Frontal cortex (tissue), 4 donors: ENCODE data around the gene IGLON5. TPM values are rescaled to one million over a fixed set of nuclear protein-coding genes. Genes with fewer than 3 reads are reported as not detected.
A peak's percentile ranks its signal among the peaks of the same experiment; 100 is the strongest.

ENCODE experiments used
- DNase-seq, 2 donors: peaks; one replicate each; pipeline ENCODE4 v3.0.0; 2012; ENCODE audit warnings: low spot score in 2 of 2
- FAIRE-seq: peaks from 2 replicates; lab custom pipeline; 2012; peaks lifted over from hg19 to GRCh38; lab: Jason Lieb, UNC
- total RNA-seq: library from RNA; depleted of rRNA; stranded (reverse); fragments of >200 nt; gene quantifications from one replicate; pipeline ENCODE4 v1.2.3, GENCODE V29; 2014
- donor health status: control.
- donor health status: control.
- donor health status: control.

IGLON5 gene
- total RNA-seq, 1 donor from 2014 or later: 4.1 TPM

GRCh38 chr19:51316688-51317087 lies 5.2 kb downstream of the IGLON5 start:
- FAIRE-seq (no peak), DNase-seq (no peak)

DNA sequence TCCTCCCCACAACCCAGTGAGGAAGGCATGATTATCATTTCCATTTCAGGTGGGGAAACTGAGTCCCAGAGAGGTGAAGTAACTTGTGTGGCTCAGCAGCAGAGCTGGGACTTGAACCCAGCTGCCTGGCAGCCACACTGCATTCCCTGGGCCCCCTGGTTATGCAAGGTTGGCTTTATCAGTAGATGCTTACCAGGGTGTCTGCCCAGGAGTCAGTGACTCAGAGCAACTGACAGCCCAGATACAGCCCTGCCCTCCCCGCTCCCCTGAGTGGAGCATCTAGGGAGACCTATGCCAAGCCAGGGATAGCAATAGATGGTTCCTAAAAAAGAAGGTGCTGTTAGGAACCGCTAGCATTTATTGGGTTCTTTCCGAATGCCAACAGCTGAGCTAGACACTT lies 5.9 kb downstream of the IGLON5 start:
- FAIRE-seq (no peak), DNase-seq (no peak)

DNA sequence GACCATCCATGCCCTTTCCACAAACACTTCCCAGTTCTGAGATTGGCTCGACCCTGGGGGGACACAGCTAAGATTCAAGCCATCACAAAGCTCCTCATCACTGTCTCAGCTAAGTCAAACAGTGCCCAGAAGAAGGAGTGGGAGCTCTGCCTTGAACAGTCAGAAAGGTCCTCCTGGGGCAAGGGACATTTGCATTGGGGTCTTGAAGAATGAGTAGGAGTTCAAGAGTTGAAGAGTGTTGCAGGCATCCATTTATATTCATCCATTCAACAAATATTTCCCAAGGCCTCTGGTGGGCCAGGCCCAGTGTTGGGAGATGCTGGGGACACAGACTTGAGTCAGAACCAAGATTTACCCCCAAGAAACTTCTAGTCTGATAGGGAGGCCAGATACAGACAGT lies 6.5 kb downstream of the IGLON5 start:
- FAIRE-seq (no peak), DNase-seq (no peak)

- FAIRE-seq (no peak), DNase-seq (no peak)
These were observed 7.5 kb downstream of the IGLON5 start for GRCh38 chr19:51318687-51319648.

DNA sequence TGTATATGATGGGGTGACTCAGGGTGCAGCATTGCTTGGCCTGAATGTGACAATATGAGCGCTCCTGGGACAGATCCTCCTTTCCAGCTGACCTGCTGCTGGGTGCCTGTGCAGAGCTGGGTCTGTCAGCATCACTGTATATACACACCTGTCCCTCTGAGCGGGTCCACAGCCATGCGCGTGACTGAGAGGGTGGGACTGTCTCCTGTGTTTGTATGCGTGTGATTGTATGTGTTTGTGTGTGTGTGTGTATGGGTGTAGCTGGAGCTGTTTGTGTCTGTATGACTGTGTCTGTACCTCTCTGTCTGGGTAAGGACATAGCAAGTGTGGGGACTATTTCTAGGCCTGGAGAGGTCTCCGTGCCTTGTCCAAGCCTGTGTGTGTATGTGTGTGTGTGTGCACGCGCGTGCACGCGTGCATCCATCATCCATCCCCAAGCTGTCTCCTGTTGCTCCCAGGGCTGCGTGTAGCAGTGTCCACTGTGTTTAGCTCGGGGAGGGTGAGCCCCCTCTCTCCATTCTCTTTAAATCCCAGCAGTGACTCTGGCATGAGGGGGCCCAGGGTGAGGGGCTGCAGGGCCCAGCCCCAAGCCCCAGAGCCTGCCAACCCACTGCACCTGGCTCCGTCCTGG lies 8.3 kb downstream of the IGLON5 start:
- DNase-seq: no peak
- FAIRE-seq: no peak

DNA sequence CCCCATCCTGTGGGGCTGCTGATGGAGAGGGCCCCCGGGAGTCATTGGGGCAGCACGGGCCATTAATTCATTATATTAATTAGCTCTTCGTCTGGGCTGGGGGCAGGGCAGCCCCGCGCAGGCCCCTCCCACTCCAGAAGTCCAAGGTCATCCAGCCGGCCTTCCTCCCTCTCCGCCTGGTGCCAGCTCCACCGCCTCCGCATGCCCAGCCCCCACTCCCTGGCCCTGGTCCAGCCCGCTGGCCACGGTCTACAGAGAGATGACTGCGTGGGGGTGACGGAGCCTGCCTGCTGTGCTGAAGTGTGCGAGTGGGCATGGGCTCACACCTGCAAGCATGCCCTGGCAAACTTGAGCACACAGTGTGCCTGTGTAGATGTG lies 8.8 kb downstream of the IGLON5 start:
- peak in 1 of 2 donors; percentile 62 for DNase-seq
- no peak for FAIRE-seq

DNA sequence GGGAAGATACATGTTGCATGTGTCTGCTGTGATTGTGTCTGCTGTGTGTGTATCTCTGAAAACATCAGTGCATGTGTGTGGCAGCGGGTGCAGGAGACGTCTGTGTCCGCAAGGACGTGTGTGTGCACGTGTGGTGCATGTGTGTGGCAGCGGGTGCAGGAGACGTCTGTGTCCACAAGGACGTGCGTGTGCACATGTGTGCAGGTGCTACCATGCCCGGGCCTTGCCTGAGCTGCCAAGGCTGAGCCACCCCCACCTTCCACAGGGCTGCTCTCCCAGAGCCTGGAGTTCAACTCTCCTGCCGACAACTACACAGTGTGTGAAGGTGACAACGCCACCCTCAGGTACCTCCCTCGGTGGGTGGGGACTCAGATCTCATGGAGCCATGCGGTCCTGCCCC lies 10.4 kb downstream of the IGLON5 start:
- no peak for DNase-seq
- FAIRE-seq: no peak

DNA sequence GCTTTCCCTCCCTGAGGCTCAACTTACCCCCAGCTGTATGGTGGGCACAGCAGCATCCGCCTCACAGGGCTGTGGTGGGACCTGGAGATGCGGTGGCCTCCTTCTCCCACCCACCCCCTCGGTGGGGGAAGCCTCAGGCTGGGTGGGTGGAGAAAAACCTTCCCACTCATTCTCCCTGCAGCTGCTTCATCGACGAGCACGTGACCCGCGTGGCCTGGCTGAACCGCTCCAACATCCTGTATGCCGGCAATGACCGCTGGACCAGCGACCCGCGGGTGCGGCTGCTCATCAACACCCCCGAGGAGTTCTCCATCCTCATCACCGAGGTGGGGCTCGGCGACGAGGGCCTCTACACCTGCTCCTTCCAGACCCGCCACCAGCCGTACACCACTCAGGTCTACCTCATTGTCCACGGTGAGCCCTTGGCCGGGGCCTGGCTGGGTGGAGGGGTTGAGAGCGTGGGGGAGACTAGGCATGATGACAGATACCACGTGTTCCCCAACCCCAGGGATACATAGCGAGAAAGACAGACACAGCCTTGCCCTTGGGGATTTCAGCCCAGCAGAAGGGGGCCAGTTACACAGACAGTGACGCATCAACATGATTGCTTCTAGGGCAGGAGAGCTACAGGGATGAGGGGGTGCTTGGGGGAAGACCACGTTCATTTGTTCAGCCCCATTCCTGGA lies 12.2 kb downstream of the IGLON5 start:
- DNase-seq (no peak), FAIRE-seq (no peak)

- no peak for DNase-seq
- no peak for FAIRE-seq
These were observed 12.7 kb downstream of the IGLON5 start for GRCh38 chr19:51324167-51324481.

DNA sequence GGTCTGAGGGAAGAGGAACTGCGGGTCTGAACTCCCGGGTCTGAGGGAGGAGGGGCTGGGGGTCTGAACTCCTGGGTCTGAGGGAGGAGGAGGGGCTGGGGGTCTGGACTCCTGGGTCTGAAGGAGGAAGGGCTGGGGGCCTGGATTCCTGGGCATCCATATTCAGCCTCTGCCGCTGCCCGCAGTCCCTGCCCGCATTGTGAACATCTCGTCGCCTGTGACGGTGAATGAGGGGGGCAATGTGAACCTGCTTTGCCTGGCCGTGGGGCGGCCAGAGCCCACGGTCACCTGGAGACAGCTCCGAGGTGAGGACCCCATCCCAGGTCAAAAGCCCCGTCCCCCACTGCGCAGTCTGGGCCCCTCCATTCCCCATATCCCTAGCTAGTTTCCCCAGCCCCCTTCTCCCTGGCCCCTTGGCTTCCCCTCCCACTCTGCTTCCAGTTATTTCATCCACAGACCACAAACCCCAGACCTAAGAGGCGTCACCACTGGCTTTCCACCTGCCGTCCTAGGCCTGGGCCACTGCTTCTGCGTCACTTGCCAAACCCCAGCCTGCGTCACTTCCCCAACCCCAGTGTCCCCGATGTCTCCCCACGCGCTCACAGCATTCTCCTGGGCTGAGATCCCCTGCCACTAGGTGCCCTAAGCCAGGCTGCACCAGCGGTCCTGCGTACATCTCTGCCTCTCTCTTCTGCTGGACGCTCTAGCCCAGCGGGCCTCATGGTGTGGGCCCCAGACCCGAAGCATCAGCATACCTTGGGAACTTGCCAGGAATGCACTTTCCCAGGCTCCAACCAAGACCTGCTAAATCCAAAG lies 13.9 kb downstream of the IGLON5 start:
- DNase-seq: no peak
- FAIRE-seq: no peak

DNA sequence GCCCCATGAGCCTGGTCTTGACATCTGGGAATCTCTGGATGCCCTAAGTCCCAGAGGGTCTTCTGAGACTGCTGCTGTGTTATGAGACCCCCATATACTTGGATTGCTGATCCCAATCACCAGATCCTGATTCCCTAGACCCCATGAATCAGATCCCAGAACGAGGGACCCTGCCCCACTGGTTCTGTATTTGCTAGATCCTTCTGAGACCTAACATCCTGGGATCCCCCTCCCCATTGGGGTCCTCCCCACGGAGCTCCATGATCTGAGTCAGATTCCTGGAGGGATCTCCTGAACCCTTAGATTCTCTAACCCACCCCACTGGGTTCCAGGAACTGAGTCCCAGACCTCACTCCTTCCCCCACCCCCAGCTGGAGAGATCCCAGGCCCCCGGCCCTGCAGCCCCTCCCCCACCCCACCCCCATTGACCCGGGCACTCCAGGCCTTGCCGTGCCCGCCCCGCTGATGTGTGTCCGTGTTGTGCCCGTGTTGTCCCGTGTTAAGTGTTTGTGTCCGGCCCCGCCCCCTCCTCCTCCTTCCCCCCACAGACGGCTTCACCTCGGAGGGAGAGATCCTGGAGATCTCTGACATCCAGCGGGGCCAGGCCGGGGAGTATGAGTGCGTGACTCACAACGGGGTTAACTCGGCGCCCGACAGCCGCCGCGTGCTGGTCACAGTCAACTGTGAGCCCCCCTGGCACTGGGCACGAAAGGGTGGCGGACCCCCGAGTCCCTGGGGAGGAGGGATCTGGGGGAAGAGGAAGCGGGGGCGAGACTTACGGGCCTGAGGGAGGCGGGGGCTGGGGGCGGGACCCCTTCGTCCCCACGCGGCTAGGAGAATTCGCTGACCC lies 15.0 kb downstream of the IGLON5 start:
- no peak for FAIRE-seq
- DNase-seq: no peak

DNA sequence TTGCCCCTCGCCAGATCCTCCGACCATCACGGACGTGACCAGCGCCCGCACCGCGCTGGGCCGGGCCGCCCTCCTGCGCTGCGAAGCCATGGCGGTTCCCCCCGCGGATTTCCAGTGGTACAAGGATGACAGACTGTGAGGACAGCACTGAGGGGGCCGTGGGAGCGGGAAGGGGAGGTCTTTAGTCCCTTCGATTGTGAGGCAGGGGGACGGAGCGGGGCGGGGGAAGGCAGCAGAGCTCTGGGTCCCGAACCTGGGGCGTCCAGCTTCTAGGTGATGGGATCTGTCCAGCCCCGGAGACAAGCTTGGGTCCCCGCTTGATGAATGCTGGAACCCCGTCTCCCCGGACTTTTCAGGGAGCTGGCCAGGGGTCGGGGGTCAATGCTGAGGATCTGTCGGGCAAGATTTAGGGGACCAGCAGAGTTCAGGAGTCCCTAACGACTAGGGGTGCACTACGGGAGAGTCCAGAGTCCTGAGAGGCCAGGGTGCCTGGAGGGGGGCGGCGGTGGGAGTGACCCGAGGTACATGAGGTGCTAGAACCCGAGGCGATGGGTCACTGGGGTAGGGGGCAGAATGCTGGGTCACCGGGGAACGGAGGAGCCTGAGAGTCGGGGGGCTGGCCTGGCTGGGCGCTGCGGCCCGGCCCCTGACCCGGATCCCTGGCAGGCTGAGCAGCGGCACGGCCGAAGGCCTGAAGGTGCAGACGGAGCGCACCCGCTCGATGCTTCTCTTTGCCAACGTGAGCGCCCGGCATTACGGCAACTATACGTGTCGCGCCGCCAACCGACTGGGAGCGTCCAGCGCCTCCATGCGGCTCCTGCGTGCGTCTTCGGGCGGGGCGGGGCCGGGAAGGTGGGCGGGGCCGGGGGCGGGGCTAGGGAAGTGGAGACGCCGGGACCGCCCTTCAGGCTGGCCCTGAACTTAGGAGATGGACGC lies 15.9 kb downstream of the IGLON5 start:
- FAIRE-seq (no peak), DNase-seq (peak in 1 of 2 donors; percentile 76)

- no peak for FAIRE-seq
- DNase-seq: no peak
These were observed 18.0 kb downstream of the IGLON5 start for GRCh38 chr19:51329411-51329810.

- FAIRE-seq (no peak), DNase-seq (no peak)
These were observed 18.9 kb downstream of the IGLON5 start for GRCh38 chr19:51330366-51330765.

DNA sequence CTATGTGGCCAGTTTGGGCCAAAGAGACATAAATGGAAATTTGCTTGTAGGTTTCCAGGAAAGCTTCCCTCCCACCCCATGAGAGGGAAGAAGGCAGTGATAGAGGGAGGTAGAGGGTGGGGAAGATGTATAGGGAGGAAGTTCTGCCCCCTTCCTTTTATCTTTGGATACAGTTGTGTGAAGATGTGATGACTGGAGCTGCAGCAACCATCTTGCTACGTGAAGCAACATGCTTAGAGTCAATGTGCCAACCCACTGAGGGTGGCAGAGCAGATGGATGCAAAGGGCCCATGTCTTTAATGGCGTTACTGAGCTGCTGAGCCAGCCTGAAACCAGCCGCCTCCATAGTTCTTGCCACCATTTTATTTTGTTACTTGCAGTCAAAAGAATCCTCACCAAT lies 19.7 kb downstream of the IGLON5 start:
- DNase-seq: no peak

GRCh38 chr19:51331716-51332115 lies 20.3 kb downstream of the IGLON5 start:
- DNase-seq: no peak
- no peak for FAIRE-seq

More for the DNA sequence above, 19.7 kb downstream of the IGLON5 start:
- no peak for FAIRE-seq

DNA sequence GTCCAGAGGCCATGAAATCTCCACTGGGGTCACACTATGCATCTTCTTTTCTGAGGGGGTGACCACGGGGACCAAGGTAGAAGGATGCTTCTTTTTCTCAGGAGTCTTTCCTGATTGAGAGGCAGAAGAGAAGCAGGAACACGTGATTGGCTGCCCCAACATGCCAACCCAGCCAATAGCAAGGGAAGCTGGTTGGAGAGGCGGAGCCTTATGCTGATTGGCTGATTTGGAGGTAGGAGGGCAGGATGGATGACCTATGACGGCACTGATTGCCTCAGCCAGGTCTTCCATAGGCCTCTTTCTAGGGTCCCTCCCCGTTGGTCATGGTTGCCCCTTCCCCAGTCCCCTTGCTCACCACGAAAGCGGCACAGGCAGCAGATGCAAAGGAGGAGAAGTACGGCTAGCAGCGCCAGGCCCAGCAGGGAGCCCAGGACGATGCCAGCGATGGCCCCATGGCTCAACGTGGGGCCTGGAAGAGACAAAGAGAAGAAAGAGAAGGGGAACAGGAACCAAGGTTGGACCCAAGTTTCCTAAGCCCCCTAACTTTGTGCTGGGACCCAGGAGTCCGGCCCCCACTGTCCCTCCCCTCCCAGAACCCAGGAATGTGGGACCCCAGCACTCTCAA lies 22.5 kb downstream of the IGLON5 start:
- no peak for FAIRE-seq
- DNase-seq: no peak
